Vagina (tissue), 2 donors: Measurements from ENCODE around the gene USP25.

ENCODE experiments used
- CTCF ChIP-seq, 3 experiments: fragments of 450-650 bp in 2 of 3; fragments of 200-600 bp in 1 of 3; sonication (generic) in 1 of 3; IDR thresholded peaks; one replicate each; pipeline ENCODE4 v1.5.1; 2017 to 2019; ENCODE audit warnings: antibody characterized with exemption in 3 of 3, mild to moderate bottlenecking in 2 of 3, moderate library complexity in 2 of 3
- POLR2A ChIP-seq, 2 donors: fragments of 450-650 bp; IDR thresholded peaks; one replicate each; pipeline ENCODE4 v1.6.1; 2017; ENCODE audit warnings: antibody characterized with exemption in 2 of 2, mild to moderate bottlenecking in 2 of 2, moderate library complexity in 2 of 2

- TF ChIP-seq CTCF (IDR thresholded peaks at IDR 0.05) (no peak), POLR2A (IDR thresholded peaks at IDR 0.05) (no peak)
These were observed 141.0 kb downstream of the USP25 start for GRCh38 chr21:15870819-15871218.
